ENCODE data around the gene TAS1R2.
A peak's percentile ranks its signal among the peaks of the same experiment; 100 is the strongest.
"Not testable (repeated sequence)": the region's sequence is repeated elsewhere in the genome, so short reads cannot be mapped to it uniquely, and the experiment has no call there.

The TAS1R2 gene
- long read RNA-seq, donor 1, result 0 reads
- long read RNA-seq, donor 2, result 0 reads
- long read RNA-seq, donor 3, result 0 reads
- long read RNA-seq, donor 4, result 0 reads
- long read RNA-seq, donor 5, result 0 reads
- long read RNA-seq, donor 6, result 0 reads
- long read RNA-seq, donor 7, result 0 reads
- long read RNA-seq, donor 8, result 0 reads

DNA sequence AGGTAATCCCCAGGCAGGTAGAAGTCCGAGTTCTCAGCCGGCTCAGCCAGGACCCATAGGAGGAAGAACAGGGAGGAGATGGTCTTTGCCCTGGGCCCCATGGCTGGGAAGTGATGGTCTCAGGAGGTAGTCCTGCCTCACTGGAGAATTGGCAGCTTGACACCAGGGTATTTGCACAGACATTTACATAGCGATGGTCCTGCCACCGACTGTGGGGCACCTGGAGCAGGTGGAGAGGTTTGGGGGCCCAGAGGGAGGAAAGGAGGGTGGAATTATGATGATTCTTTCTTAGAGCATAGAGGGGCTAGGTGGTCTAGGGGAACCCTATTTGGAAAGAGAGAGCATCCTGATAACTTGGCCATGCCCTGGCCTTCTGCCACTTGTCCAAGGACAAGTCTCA lies at the start of gene TAS1R2:
Gene TAS1R2, minus strand, starts transcription at position 101 of the 400 bp plus-strand sequence. Its CDS starts 0 bp downstream, at position 101.
- DNase-seq, result no peak

DNA sequence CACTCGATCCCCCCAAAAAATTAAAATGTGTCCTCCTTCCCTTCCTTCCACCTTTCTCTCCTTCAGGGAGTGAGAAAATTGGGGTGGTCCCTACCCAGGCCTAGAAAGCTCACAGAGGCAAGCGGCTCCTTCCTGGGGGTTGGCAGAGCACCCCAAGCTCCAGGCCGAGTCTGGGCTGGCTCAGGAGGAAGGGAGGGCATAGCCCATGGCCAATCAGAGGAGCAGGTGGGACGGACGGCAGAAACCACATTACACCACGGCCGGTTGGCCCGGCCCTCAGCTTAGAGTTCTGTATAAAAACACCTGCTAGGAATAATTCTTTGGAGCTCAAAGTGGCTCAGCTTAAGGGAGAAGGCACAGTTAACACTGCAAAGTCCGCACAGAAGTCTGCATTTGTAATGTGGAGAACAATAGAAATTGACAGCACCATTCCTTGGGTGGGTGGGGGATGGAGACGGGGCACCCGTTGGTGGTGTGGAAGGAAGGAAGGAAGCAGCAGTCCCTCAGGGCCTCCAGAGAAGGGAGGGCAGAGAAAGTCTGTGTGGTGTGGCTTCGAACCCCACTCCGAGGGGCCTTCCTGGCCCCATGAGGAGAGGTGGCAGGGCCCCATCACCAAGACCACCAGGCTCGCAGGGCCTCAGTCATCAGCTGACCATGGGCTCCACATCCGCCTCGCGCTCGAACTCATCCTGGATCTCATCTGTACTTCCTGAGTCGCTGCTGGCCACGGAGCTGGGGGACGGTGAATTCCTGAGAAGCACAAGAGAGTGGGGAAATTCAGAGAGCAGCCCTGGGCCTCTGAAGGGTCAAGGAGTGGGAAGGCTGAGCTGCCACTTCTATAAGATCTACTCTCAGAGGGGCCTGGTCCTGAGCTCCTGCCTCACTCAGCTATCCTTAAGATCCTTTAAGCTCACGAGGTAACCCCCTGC lies 48.7 kb upstream of the TAS1R2 start:
- DNase-seq, result no peak

DNA sequence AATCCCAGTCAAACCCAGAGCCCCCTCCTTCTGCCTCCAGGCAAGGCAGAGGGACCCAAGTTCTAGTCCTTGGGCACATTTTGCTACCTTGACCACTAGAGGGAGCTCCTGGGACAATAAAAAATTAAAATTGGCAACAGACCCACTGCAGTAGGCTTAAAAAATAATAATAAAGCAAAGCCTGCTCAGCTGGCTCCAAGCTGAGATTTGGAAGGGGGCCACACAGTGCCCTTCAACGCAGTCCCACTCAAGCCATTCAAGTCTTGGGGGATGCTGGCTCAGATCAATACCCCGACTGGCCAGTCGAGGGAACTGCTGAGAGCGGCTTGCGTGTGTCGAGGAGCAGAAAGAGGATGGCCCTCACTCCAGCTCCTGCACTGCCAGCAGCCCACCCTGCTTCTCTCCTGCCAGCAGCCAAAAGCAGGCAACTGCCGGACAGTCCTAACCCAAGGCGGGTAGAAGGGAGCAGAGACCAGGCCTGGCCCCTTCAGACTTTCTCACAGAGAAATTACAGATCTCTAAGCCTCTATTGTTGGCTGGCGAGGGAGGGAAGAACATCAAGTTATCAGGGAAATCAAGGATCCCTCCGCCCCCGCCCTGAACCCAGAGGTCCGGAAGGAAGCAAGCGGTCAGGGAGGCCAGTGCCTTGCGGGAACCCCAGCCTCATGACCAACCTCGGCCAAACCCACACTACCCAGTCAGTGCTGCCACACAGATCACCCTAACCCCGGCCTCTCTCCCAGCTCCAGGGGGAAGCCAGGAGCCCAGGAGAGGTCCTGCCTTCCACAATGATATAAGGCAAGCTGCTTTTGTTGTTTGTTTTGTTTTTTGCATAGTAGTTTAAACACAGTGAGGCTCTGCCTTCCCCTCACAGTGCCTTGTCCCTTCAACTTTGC lies 47.8 kb upstream of the TAS1R2 start:
- DNase-seq, result peak; percentile 69

DNA sequence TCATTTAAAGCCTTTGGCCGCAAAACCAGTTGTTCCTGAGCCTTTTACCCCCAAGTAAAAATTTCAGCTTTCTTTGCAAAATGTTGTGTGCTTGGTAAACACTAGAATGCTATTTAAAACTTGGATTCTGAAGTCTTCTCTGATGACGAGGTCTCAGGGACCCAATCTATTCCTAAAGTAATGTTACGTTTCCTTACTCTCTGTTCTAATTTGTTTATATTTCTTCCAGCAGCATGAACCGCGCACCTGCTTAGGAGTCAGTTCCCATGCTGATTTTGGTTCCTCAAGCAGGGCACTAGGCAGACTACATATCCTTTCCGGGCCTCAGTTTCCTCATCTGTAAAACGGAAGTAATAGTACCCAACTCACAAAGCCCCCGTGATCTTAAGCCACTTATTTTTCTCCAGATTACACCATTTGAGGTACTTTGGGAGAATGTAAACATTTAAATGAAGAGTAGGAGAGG lies 43.9 kb upstream of the TAS1R2 start:
- DNase-seq, result no peak

DNA sequence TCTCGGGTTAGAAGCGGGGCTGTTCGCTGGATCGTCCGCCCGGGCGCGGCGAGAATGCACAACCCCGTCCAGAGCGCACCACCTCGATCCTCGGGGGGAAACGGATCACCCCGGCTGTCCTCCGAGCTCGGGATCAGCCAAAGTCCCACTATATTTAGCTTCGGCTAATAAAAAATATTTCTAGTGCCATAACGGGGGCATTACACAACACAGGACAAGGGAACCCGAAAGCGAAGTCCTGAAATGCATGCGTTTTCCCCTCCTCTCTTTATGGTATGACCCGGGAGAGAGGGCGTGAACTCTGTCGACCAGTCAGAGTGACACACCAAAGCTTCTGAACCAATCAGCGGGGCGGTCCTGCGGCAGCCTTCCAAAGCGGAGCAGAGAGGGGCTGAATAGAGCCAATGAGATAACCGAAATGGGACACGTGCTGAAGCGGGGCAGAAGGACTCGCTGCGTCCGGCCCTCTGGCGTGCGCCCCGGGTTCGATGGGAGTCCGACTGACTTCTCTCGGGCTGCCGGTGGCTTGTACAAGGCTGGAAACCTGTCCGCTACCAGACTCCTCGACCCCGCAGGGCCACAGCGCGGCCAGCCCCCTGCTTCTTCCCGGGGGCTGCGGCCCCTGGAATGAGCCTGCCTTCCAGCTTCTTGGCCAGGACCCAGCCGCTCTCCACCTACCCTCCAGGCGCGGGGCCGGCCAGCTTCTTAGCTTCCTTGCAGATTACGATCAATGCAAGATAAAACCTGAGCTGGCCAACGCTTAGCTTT lies 43.2 kb upstream of the TAS1R2 start, which contains the start of gene ALDH4A1:
Gene ALDH4A1, minus strand, starts transcription at position 33 of the 768 bp plus-strand sequence. Its CDS starts 32 bp downstream, at position 1.
- peak; percentile 98 for DNase-seq

DNA sequence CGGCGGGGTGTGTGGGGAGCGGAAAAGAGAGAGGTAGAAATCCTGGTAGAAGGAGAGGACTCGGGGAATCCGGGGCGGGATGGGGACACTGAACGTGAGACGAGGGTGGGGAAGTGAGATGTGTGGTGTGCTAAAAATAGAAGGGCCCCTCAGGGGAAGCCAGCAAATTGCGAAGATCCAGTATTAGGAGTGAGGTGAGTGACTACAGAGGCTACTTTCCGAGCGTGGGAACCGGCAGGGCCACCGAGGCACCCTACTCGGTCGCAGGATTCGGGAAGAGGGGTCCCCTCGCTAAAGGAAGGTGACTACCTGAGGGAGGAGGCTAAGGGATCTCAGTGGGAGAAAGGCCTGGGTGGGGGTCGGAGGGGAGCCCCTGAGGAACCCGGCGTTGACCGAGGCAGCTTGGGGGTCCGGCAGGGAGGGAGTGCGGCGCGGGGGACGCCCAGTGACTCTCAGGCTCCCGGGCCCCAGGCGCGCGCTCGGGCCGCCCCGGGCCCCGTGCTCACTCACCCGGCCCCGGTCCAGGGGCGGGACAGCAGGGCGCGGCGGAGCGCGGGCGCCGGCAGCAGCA lies 42.6 kb upstream of the TAS1R2 start:
- no peak for DNase-seq

DNA sequence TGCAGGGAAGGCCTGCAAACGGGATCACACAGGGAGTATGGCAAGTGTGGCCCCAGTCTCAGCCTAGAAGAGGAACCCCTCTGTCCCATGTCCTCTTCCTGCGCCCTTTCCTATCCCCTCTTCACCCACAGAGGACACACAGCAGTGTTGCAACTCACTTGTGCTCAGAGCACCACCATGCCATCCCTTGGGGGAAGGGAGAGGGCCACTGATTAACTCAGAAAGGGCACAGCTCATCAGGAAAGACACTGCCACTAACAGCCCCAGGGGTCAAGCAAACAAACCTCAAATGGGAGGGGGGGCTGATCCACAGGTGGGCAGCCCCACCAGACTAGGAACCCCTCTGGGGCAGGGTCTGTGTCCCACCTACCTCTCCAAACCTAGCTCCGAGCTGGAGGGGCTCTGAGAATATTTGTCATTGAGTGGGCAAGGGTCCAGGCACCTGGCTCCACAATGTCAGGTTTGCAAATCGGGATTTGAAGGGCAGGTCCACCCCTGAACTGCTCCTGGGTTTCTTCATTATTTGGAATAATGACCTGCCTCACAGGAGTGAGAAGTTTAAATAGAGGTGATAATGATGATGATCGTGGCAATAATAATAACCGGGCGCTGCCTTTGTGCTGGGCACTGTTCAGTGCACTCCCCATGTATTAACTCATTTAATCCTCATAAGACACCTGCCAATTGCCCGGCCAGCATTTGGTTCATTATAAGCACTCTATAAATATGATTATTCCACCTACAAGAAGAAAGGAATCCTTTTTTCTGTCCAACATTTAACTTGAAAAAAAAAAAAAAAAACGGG lies 41.9 kb upstream of the TAS1R2 start:
- DNase-seq, result no peak

DNA sequence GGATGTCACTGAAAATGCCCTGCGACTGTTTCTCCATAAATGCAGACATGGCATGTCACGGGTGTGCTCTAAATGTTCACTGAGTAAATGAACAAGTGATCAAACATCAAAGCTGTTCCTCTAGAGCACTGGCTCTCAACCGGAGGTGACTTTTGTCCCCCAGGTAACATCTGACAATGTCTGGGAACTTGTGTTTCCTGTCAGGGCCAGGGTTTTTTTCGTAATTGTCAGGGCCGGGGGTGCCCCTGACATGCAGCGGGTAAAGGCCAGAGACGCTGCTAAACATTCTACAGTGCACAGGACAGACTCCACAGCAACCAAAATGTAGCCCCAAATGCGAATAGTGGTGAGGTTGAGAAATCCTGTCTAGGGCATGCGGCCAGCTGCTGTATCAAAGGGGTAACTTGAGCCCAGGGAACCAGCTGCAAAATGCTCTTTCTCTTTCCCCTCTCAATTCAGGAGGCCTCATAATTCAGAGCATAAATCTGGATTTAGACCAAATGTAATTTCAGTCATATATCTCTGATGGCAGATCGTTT lies 40.9 kb upstream of the TAS1R2 start:
- no peak for DNase-seq

DNA sequence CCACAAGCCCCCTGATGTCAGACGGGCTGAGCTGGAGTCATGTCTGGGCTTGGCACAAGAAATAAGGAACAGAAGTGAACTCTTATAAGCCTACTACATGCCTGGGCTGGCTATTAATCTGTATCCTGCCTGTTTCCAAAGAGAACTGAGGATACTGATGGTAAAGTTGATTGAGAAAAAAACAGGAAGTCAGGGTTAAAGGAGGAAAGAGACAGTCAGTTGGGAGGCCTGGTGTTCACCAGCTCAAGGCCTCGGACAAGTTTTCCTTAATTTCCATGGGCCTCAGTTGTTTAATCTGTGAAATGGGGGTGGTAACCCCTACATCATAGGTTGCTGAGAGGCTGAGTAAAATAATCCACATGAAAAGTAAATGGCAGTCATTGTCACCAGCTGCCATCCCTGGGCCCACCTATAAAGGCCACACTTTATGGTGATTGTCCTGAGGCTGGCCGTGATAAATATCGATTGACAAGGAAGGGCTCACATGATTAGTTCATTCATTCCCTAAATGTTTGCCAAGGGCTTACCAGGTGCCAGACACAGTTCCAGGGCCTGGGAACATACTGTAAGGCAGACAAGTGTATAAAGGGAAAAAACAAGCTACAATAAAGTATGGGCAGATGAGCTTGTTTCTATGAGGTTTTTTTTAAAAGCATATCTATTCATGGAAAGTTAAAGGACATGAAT lies 40.0 kb upstream of the TAS1R2 start:
- DNase-seq, result no peak

DNA sequence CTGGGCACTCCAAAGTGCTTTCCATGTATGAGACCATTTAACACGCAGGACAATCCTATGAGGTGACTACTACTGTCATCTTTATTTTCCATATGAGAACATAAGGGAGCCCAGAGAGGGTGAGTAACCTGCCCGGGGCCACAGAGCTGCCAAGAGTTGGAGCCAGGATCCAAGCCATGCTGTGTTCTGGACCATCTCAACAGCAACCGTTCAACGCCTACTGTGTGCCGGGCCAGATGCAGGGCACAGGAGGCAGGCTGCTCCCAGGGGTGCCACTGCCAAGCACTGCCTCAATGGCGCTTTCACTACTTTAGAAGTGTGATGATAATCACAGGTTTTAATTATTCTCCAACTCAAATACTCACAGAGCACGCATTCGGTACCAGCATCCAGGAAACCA lies 39.1 kb upstream of the TAS1R2 start:
- DNase-seq, result no peak

DNA sequence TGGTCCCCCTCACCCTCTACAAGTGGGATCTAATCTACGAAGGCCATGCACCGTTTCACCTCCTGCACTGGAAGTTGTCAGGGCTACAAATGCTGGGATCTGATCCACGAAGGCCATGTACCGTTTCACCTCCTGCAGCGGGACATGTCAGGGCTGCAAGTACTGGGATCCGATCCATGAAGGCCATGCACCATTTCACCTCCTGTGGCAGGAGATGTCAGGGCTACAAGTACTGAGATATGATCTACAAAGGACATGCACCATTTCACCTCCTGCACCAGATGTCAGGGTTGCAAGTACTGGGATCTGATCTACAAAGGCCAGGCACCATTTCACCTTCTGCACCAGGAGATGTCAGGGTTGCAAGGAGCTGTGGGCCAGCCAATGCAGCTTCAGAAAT lies 35.9 kb upstream of the TAS1R2 start:
- no peak for DNase-seq

DNA sequence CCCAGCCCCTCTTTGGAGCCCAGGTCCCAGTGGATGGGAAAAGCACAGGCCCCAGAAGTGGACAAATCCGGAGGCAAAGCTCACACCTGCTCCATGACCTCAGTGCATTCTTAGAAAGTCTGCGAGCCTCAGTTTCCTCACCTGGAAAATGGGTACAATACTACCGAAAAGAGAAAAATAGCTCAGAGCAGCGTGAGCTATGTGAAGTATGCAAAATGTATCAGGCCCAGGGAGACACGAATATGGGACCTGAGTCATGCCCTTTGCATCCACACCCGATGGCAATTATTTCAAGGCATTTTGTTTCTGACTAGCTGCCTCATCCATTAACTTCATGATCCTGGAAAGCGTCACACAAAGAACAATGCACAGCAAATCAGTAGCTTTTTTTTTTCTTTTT lies 33.7 kb upstream of the TAS1R2 start:
- DNase-seq, result no peak

DNA sequence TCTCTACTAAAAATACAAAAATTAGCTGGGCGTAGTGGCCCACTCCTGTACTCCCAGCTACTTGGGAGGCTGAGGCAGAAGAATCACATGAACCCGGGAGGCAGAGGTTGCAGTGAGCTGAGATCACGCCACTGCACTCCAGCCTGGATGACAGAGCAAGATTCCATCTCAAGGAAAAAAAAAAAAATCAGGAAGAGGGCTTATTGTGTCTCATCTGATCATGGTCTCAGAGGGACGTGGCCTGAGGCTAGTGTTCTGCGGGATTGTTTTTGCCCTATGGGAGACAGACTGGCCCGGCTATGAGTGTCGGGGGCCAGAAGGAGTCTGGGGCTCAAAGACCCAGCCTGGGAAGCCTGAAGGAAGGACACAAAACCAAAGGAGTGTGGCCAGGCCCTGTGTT lies 32.4 kb upstream of the TAS1R2 start:
- not testable (repeated sequence) for DNase-seq

DNA sequence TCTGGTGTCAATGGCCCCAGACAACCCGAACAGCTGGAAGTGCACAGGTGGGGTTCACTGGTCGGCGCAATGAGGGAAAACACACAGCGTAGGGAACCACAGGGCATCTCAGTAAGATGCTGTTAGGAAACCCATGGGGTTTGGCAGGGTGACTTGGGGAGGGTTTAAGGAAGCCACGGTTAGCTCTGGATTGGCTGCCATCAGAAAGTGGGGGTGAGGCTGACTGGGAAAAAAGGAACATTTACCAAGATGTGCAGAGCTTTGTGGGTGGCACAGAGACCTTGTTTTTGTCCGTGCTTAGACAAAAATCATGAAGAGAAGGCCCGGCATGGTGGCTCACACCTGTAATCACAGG lies 31.9 kb upstream of the TAS1R2 start:
- DNase-seq, result no peak

DNA sequence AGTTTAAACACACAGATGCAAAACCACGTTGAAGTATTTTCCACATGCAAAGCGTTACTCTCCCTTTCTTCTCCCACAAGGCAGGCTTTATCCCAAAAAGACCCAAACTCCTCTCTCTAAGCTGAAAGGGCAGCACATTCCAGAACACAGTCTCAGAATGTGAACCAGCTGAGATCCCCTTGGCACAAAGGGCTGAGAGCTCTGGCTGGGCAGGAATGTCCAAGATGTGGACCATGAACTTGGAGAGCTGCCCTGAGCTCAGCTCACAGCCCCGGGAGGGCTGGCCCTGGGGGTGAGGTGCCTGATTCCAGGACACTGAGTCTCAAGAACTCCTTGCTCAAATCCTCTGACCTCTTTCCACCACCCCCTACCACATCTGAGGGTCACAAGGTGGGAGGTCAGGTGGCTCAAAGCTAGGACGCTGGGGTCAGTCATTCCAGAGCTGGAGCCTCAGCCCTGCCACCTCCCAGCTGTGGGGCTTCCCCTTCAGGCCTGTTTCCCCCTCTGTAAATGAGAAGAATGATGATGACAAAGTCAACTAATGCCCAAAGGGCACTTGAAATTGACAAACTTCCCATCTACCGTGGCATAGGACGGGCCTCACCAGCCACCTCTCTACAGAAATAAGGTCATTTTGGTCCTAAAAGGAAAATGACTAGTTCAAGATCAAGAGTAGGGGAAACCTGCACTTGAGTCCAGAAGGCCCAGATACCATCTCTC lies 31.4 kb upstream of the TAS1R2 start:
- no peak for DNase-seq

DNA sequence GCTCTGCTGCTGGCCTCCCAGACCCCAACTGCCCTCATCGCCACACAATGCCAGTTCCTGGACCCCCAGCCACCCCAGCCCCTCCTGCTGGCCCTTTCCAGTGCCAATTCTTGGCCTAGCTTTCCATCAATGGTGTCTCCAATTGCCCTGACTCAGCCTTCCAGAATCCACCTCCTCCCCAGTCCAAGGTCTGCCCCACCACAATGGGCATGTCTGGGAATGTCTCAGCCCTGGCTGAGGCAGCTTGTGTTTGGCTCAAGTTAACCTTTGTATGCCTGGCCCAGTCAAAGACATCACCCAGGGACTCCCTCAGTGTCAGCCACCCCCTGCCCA lies 26.5 kb upstream of the TAS1R2 start:
- no peak for DNase-seq

DNA sequence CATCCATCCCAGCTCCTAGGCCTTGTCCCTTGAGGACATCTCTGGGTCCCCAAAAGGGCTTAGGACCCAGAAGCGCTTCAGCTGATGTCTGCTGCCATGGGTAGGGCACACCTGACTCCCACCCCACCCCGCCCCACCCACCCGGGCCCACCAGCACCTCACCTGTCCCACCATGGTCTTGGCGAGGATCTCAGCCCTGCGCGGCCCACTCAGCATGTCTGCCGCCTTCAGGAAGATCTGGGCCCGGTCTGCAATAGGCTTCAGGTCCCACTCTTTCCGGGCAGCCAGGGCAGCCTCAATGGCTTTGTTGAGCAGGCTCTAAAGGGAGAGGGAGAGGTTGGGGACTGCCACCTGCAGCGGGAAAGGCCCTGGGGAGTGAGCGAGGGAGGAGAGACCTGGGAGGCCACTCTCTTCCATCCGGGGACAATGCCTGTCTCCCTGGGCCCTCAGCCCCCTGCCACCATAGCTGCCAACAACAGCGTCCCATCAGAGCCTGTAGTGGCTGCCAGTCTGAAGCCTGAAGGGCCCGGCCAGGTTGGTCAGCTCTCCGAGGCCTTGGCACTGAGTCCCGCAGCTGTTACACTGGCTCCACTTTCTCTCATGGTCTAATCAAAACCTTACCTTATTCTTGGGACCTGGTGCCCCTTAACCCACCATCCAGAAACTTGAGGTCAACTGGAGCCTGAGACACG lies 26.0 kb upstream of the TAS1R2 start:
- no peak for DNase-seq

DNA sequence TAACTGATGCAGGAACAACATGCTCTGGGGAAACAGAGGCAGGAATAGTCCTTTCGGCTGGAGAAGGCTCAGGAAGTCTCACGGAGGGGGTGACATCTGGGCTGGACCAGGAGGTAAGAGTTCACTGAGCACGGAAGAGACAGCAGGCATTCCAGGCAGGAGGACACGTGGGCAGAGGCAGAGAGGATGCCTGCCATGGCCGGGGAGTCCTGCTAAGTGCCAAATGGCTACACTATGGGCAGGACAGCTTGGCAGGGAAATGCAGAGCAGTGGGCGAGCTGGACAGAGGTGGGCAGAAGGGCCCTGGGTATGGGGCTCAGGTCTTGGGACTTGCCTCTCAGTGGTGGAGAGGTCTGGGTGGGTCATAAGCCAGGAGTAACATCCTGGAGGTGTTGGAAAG lies 25.3 kb upstream of the TAS1R2 start:
- no peak for DNase-seq

DNA sequence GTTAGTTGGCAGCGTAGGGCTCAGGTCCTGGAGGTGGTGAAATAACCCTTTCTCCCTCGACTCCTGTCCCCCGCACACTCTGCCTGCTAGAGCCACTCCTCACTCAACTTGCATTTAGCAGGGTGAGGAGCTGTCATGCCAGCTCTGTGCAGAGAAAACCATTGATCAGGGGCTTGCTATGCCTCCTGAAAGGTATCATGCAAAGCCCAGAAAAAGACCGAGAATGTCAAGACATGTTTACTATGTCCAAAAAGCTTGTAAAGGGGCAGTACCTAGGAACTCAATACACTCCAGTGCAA lies 24.9 kb upstream of the TAS1R2 start:
- DNase-seq, result no peak

All from right kidney (tissue), 9 donors.